Liver (tissue), 3 donors: ENCODE results near the gene KIF26B.

ENCODE experiments used
- FOXA2 ChIP-seq: IDR thresholded peaks from 2 replicates; pipeline ENCODE4 v1.6.1; 2016; ENCODE audit warnings: antibody characterized with exemption
- HNF4G ChIP-seq: IDR thresholded peaks from 2 replicates; pipeline ENCODE4 v1.6.1; 2016; ENCODE audit warnings: antibody characterized with exemption
- JUND ChIP-seq, 2 donors: IDR thresholded peaks; 2 replicates each; pipeline ENCODE4 v1.6.1; 2016; ENCODE audit warnings: antibody characterized with exemption in 2 of 2
- RAD21 ChIP-seq, 2 donors: IDR thresholded peaks; 2 replicates each; pipeline ENCODE4 v1.6.1; 2016; ENCODE audit warnings: antibody characterized with exemption in 2 of 2, mild to moderate bottlenecking in 2 of 2
- RXRA ChIP-seq, 2 donors: IDR thresholded peaks; 2 replicates each; pipeline ENCODE4 v1.6.1; 2017 to 2018; ENCODE audit warnings: antibody characterized with exemption in 2 of 2, mild to moderate bottlenecking in 1 of 2
- TAF1 ChIP-seq: conservative IDR thresholded peaks from 2 replicates; pipeline ENCODE4 v1.6.1; 2016; ENCODE audit warnings: antibody characterized with exemption, mild to moderate bottlenecking
- YY1 ChIP-seq: IDR thresholded peaks from 2 replicates; pipeline ENCODE4 v1.6.1; 2016; ENCODE audit warnings: antibody characterized with exemption, mild to moderate bottlenecking
- TF ChIP-seq, protein P1 (sequence below): fragments of 150-350 bp; IDR thresholded peaks from 2 replicates; pipeline ENCODE4 v1.5.1; 2017; ENCODE audit warnings: improper control_type of control experiment, low read depth, low read length; ENCODE audit not compliant: missing input control
- TF ChIP-seq, protein P2 (sequence below): IDR thresholded peaks from 2 replicates; pipeline ENCODE4 v1.6.1; 2016; ENCODE audit warnings: antibody characterized with exemption, mild to moderate bottlenecking
- TF ChIP-seq, protein P3 (sequence below): IDR thresholded peaks from 2 replicates; pipeline ENCODE4 v1.6.1; 2016; ENCODE audit warnings: antibody characterized with exemption
- TF ChIP-seq, protein P4 (sequence below): IDR thresholded peaks from 2 replicates; pipeline ENCODE4 v1.6.1; 2016; ENCODE audit warnings: antibody characterized with exemption
- donor health status: healthy.
- donor health status: healthy.

DNA sequence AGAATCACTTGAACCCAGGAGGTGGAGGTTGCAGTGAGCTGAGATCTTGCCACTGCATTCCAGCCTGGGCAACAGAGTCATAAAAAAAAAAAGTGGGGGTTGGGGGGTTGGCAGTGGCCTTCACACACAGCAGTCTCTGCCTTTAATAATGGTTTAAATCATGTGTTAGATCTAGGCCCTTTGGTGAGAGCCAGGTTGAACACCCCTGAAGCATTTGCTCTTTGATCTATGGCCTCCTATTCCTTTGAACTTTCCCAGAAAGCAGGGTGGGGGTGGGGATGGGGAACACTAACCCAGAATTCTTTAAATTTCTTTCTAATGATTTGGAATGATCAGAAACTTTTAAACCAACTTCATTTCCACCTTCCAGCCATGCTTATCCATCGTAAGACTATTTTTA, 313.0 kb downstream of the KIF26B start:
- TF ChIP-seq RXRA (IDR thresholded peaks at IDR 0.05): peak in 1 of 2 donors; percentile 14
- TF ChIP-seq, protein P1, sequence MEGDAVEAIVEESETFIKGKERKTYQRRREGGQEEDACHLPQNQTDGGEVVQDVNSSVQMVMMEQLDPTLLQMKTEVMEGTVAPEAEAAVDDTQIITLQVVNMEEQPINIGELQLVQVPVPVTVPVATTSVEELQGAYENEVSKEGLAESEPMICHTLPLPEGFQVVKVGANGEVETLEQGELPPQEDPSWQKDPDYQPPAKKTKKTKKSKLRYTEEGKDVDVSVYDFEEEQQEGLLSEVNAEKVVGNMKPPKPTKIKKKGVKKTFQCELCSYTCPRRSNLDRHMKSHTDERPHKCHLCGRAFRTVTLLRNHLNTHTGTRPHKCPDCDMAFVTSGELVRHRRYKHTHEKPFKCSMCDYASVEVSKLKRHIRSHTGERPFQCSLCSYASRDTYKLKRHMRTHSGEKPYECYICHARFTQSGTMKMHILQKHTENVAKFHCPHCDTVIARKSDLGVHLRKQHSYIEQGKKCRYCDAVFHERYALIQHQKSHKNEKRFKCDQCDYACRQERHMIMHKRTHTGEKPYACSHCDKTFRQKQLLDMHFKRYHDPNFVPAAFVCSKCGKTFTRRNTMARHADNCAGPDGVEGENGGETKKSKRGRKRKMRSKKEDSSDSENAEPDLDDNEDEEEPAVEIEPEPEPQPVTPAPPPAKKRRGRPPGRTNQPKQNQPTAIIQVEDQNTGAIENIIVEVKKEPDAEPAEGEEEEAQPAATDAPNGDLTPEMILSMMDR: no peak
- TF ChIP-seq RAD21 (IDR thresholded peaks at IDR 0.05): no peak
- TF ChIP-seq, protein P2, sequence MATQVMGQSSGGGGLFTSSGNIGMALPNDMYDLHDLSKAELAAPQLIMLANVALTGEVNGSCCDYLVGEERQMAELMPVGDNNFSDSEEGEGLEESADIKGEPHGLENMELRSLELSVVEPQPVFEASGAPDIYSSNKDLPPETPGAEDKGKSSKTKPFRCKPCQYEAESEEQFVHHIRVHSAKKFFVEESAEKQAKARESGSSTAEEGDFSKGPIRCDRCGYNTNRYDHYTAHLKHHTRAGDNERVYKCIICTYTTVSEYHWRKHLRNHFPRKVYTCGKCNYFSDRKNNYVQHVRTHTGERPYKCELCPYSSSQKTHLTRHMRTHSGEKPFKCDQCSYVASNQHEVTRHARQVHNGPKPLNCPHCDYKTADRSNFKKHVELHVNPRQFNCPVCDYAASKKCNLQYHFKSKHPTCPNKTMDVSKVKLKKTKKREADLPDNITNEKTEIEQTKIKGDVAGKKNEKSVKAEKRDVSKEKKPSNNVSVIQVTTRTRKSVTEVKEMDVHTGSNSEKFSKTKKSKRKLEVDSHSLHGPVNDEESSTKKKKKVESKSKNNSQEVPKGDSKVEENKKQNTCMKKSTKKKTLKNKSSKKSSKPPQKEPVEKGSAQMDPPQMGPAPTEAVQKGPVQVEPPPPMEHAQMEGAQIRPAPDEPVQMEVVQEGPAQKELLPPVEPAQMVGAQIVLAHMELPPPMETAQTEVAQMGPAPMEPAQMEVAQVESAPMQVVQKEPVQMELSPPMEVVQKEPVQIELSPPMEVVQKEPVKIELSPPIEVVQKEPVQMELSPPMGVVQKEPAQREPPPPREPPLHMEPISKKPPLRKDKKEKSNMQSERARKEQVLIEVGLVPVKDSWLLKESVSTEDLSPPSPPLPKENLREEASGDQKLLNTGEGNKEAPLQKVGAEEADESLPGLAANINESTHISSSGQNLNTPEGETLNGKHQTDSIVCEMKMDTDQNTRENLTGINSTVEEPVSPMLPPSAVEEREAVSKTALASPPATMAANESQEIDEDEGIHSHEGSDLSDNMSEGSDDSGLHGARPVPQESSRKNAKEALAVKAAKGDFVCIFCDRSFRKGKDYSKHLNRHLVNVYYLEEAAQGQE: no peak
- TF ChIP-seq JUND (IDR thresholded peaks at IDR 0.05): no peak
- TF ChIP-seq, protein P3, sequence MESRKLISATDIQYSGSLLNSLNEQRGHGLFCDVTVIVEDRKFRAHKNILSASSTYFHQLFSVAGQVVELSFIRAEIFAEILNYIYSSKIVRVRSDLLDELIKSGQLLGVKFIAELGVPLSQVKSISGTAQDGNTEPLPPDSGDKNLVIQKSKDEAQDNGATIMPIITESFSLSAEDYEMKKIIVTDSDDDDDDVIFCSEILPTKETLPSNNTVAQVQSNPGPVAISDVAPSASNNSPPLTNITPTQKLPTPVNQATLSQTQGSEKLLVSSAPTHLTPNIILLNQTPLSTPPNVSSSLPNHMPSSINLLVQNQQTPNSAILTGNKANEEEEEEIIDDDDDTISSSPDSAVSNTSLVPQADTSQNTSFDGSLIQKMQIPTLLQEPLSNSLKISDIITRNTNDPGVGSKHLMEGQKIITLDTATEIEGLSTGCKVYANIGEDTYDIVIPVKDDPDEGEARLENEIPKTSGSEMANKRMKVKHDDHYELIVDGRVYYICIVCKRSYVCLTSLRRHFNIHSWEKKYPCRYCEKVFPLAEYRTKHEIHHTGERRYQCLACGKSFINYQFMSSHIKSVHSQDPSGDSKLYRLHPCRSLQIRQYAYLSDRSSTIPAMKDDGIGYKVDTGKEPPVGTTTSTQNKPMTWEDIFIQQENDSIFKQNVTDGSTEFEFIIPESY: no peak
- no peak for TF ChIP-seq TAF1
- TF ChIP-seq YY1: no peak
- TF ChIP-seq, protein P4, sequence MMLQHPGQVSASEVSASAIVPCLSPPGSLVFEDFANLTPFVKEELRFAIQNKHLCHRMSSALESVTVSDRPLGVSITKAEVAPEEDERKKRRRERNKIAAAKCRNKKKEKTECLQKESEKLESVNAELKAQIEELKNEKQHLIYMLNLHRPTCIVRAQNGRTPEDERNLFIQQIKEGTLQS: no peak
- TF ChIP-seq HNF4G: no peak
- no peak for TF ChIP-seq FOXA2
